ENCODE results near the gene VPS13D. TPM values are rescaled to one million over a fixed set of nuclear protein-coding genes. Genes with fewer than 3 reads are reported as not detected.

The VPS13D gene
- total RNA-seq, 1 experiment from 2014 or later, result 20.2 TPM

DNA sequence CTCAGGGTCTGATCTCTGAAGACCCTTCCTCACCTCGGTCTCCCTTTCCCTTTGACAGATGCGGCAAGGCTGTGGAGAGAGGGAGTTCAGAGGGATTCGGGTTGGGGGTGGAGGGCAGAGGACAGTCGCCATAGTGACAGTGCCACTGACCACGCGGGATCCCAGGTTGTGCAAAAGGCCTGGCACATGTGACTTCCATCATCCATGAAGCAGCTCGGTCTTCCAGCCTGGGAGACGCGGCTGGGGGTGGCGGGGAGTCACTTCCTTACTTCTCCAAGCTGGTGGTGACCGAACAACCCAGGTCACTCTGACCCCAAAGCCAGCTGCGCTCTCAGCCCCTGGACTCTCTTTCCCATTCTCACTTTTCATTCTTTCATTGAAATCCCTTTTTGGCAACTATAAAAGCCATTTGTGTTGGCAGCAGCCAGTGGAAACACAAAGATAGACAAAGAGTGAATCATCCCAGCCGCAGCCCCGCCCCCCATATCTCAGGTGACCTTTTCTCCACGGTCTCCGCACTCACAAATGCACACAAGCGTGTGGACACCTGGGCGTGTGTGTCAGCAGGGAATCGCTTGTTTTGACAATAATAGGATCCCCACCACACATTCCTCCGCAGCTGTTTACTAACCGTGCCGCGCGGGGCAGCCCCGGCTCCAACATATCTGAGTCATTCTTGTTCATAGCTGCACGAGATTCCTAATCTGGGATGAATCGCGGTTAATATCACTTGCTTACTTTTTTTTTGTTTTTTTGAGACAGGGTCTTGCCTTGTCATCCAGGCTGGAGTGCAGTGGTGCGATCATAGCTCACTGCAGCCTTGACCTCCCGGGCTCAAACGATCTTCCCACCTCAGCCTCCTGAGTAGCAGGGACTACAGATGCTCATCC, 319.9 kb downstream of the VPS13D start:
- peaks cover 16 to 26% of the 10 kb centered on the region in 2 experiments for H3K4me1 Mint-ChIP-seq
- no peak overlapping the region for H4K5ac ChIP-seq (ENCODE audit: insufficient read length, low read depth, low read length)
- no CpG with 5 or more reads among the region's 31 CpGs for WGBS (ENCODE audit: extremely low coverage, insufficient read length, low lambda C conversion rate)
- H3K4ac ChIP-seq (ENCODE audit: low read depth, low read length), result no peak overlapping the region
- no peak for DNase-seq
- H4K91ac ChIP-seq (ENCODE audit: insufficient read length, low read depth, low read length), result no peak overlapping the region
- H3T11ph ChIP-seq (ENCODE audit: low read length), result no peak overlapping the region
- H3K18ac ChIP-seq (ENCODE audit: insufficient read length, low read depth, low read length), result no peak overlapping the region
- H2BK5ac ChIP-seq (ENCODE audit: insufficient read length, low read length), result no peak overlapping the region
- TF ChIP-seq, protein P1, sequence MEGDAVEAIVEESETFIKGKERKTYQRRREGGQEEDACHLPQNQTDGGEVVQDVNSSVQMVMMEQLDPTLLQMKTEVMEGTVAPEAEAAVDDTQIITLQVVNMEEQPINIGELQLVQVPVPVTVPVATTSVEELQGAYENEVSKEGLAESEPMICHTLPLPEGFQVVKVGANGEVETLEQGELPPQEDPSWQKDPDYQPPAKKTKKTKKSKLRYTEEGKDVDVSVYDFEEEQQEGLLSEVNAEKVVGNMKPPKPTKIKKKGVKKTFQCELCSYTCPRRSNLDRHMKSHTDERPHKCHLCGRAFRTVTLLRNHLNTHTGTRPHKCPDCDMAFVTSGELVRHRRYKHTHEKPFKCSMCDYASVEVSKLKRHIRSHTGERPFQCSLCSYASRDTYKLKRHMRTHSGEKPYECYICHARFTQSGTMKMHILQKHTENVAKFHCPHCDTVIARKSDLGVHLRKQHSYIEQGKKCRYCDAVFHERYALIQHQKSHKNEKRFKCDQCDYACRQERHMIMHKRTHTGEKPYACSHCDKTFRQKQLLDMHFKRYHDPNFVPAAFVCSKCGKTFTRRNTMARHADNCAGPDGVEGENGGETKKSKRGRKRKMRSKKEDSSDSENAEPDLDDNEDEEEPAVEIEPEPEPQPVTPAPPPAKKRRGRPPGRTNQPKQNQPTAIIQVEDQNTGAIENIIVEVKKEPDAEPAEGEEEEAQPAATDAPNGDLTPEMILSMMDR (conservative IDR thresholded peaks at IDR 0.05), result no peak
- no peaks in the 10 kb centered on the region for H3K27me3 ChIP-seq (ENCODE audit: insufficient read depth, low read length)
- H3K56ac ChIP-seq (ENCODE audit: insufficient read length, low read depth, low read length), result no peak overlapping the region
- H3K23ac ChIP-seq (ENCODE audit: insufficient read length, low read depth, low read length), result no peak overlapping the region
- no peaks in the 10 kb centered on the region for H3K79me1 ChIP-seq (ENCODE audit: insufficient read depth, low read depth, low read length, poor library complexity, severe bottlenecking)
- H3K4me2 ChIP-seq (ENCODE audit: insufficient read depth, insufficient read length, low read length), result no peak overlapping the region
- no peaks in the 10 kb centered on the region for H3K9me3 ChIP-seq (ENCODE audit: control insufficient read depth, low read depth, low read length)
- no peaks in the 10 kb centered on the region; a peak in 1 of 5 replicates for H3K9me3 Mint-ChIP-seq
- no peak overlapping the region for H2AK5ac ChIP-seq (ENCODE audit: insufficient read length, low read length)
- no peaks in the 10 kb centered on the region for H3K79me2 ChIP-seq (ENCODE audit: insufficient read depth, low read length)
- no peak overlapping the region; a peak in 1 of 7 replicates for H3K27ac Mint-ChIP-seq
- no peaks in the 10 kb centered on the region for H3K23me2 ChIP-seq (ENCODE audit: insufficient read length, low read depth, low read length, poor library complexity, severe bottlenecking)
- H2BK120ac ChIP-seq (ENCODE audit: low read depth, low read length, poor library complexity, severe bottlenecking), result no peak overlapping the region
- H2BK15ac ChIP-seq (ENCODE audit: low read depth, low read length), result no peak overlapping the region
- H3K9ac ChIP-seq (ENCODE audit: extremely low read depth, insufficient read length, low read length), result no peak overlapping the region
- no peak overlapping the region; a peak in 2 of 5 replicates for H3K4me3 Mint-ChIP-seq
- H2BK20ac ChIP-seq (ENCODE audit: low read depth, low read length, poor library complexity, severe bottlenecking), result no peak overlapping the region
- no peaks in the 10 kb centered on the region; the same call in none of the 2 replicates for H3K27me3 Mint-ChIP-seq (ENCODE audit: low read depth)
- H3K36me3 Mint-ChIP-seq (ENCODE audit: insufficient read depth in 1 of 3, low read depth in 3 of 3), result peaks cover 0 to 4% (median 0%) of the 10 kb centered on the region in 3 experiments; a peak in 1 of 7 replicates
- no peak overlapping the region for H4K8ac ChIP-seq (replicated peaks; ENCODE audit: insufficient read length, low read depth, low read length)
- H3K14ac ChIP-seq (ENCODE audit: insufficient read depth, low read length), result no peak overlapping the region; the same call in 1 of the 2 replicates
- H2AFZ ChIP-seq (ENCODE audit: low read length), result no peak overlapping the region
- no peak overlapping the region for H2BK12ac ChIP-seq (ENCODE audit: insufficient read length, low read depth, low read length)
- no peak overlapping the region for H3K27ac ChIP-seq (ENCODE audit: insufficient read length, low read depth, low read length)
- no peaks in the 10 kb centered on the region; the same call in 1 of the 2 replicates for H3K4me1 ChIP-seq (ENCODE audit: insufficient read depth, low read length)
- H4K20me1 ChIP-seq (ENCODE audit: control insufficient read depth, insufficient read depth, insufficient read length), result no peaks in the 10 kb centered on the region

Data from H9 (cell line).